COLO668 (cell line): ENCODE data around the gene SUSD2.
A peak's percentile ranks its signal among the peaks of the same experiment; 100 is the strongest.
"Not testable (repeated sequence)": the region's sequence is repeated elsewhere in the genome, so short reads cannot be mapped to it uniquely, and the experiment has no call there.

Experiments used
- DNase-seq: peaks from one replicate; lab custom pipeline; 2025; ENCODE audit not compliant: unreplicated experiment; lab: John Stamatoyannopoulos, UW

The SUSD2 gene

DNA sequence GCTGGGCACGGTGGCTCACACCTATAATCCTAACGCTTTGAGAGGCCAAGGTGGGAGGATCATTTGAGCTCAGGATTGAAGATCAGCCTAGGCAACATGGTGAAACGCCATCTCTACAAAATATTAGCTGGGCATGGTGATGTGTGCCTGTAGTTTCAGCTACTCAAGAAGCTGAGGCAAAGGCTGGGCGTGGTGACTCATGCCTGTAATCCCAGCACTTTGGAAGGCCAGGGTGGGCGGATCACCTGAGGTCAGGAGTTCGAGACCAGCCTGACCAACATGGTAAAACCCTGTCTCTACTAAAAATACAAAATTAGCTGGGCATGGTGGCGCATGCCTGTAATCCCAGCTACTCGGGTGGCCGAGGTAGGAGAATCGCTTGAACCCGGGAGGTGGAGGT lies 29.1 kb downstream of the SUSD2 start:
- not testable (repeated sequence) for DNase-seq

DNA sequence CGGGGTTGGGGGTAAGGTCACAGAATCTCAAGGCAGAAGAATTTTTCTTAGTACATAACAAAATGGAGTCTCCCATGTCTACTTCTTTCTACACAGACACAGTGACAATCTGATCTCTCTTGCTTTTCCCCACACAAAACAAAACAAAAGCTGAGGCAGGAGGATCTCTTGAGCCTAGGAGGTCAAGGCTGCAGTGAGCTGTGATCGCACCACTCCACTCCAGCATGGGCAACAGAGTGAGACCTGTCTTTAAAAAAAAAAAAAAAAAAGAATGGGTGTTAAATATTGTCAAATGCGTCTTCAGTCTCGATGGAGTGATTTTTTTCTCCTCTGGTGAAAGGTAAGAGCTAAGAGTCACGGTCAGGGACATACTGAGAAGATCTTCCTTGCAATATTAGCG lies 30.4 kb downstream of the SUSD2 start:
- DNase-seq, result not testable (repeated sequence)

DNA sequence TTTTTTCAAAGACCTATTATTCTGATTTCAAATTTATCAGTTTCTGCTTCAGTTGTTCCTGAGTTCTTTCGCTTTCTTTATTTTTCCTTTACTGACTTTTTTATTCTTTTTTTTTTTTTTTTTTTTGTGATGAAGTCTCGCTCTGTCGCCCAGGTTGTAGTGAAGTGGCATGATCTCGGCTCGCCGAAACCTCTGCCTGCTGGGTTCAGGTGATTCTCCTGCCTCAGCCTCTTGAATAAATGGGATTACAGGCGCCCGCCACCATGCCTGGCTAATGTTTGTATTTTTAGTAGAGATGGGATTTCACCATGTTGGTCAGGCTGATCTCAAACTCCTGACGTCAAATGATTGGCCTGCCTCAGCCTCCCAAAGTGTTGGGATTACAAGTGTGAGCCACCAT lies 31.8 kb downstream of the SUSD2 start:
- DNase-seq, result not testable (repeated sequence)

DNA sequence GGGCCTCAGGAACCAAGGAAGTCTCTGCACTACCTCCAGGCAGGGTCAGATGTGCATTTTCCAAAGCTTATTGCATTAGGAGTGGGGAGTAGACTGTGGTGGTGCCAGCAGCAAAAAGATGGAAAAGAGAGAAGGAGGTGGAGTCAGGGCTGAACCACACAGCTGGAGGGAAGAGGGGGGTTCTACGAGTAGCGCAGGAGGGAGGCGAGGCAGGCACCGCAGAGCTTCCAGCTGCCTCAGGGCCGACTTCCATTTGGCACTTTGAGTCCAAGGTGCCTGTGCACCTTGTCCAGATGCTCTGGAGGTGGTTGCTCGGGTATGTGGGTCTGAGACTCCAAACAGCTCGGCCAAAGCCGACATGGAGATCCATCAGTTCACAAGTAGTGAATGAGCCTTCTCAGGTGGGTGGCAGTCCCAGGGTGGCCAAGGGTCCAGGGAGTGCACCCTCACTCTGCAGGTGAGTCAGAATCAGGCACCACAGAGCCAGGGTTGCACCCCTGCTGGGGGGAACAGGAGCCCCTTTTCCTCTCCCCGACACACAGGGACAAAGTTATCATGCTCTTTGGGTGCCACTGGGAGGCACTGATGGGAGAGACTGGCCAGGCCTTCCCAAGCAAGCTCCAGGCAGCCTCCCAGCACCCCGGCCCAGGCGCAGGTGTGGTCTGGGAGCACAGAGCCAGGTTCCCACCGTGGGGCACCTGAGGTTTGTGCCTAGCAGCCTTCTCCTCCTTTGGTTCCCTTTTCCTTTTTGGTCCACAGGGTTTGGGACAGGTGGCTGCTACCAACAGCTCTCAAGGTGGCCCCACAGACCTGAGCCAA lies 33.4 kb downstream of the SUSD2 start:
- DNase-seq, result no peak

DNA sequence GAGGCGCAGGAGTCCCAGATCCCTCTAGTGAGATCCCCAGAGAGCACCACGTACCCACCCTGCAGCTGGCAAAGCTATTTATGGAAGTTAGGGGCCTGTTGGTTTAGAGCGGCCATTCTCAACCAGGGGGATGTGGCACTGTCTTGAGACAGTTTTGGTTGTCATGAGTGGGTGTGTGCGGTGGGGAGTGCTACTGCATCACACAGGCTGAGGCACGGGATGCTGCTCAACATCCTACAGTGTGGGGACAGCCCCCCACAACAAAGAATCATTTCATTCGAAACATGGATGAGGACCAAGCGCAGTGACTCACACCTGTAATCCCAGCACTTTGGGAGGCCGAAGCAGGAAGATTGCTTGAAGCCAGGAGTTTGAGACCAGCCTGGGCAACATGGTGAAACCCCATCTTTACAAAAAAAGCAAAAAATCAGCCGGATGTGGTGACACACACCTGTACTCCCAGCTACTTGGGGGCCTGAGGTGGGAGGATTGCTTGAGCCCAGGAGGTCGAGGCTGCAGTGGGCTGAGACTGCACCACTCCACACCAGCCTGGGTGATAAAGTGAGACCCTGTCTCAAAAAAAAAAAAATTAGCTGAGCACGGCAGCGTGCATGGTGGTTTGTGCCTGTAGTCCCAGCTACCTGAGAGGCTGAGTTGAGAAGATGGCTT lies 35.4 kb downstream of the SUSD2 start:
- DNase-seq, result no peak

DNA sequence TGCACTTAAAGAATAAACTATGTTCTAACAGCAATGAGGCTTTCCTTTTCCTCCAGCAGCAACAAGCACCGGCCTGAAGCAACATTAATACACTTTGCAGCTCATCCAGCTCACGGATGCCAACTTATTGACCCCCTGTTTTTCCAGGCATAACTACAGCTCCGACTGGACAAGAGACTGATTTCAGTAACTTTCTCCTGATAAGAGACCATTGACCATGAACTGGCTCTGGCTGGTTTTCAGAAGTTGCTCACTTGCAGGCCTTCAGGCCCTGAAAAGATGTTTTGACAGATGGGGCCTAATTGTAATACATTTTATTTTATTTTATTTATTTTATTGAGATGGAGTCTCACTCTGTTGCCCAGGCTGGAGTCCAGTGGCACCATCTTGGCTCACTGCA lies 36.1 kb downstream of the SUSD2 start:
- no peak for DNase-seq

DNA sequence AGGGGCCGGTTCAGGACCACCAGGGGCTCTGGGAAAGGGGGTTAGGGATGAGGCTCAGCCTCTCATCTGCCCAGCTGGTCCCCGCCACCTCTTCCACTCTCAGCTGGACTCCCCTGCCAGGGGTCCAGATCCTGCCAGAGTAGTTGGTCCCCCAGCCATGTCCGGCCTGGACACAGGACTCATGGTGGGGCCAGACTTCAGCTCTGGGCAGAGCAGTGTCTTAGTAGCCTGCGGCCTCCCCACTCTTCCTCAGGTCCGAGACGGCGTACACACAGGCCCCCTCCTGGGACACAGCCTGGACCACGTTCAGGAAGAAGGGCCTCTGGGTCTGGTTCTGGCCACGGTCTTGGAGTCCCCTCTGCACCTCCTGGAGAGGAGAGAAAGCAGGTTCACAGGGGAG lies 38.5 kb downstream of the SUSD2 start:
- DNase-seq, result no peak

DNA sequence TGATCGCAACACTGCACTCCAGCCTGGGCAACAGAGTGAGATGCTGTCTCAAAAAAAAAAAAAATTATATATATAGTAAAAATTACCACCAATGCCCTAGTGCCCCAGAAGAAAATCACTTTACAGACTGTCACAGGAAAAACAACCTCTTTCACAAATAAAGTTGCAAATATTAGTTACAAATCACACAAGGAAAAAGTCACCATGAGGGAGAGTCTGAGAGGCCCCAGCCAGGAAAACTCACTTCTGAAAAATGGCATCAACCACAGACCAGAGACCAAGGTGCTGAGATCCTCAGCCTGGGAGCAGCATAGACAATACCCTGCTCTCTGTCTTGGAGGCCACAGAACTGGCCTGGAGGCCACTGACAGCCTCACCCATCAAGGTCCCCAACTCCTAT lies 43.2 kb downstream of the SUSD2 start:
- no peak for DNase-seq

DNA sequence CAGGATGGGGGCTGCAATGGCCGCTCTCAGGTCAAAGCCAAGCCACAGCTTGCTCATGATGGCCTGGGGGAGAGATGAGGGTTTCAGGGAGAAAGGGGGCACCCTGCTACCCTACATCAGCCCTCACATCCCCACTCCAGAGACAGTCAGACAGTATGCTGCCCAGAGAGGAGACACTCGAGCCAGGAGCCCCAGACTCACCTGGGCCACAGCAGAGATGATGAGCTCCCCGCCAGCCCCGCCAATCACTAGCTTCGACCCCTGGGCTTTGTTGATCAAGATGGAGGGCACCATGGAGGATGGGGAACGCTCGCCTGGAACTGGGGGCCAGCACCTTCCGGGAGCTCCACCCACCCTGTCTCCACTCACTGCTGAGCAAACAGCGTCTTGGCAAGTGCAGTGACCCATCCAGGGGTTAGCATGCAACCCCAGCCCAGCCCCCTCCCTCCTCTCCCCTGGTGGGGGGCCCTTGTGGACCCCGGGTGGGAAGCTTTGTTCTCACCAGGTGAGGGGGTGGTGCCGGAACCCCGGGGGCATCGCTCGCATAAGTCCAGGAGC lies 43.8 kb downstream of the SUSD2 start:
- DNase-seq, result no peak

DNA sequence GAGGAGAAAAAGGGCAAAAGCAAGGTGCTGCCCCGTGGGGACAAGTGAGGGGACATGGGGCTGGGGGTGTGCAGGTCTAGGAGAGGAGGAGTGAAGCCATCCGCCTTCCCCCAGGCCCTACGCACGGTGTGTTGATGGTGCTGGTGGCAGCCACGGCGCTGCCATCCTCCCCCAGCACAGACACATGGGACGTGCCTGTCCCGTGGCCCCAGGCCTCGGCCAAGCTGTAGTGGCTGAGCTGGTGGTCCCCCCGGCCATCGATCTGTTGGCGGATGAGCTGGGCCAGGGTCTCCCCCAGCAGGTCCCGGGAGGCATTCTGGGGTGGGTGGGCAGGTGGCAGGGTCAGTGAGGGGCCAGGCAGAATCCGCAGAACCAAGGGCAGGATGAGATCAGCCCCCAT lies 44.7 kb downstream of the SUSD2 start:
- DNase-seq, result no peak

DNA sequence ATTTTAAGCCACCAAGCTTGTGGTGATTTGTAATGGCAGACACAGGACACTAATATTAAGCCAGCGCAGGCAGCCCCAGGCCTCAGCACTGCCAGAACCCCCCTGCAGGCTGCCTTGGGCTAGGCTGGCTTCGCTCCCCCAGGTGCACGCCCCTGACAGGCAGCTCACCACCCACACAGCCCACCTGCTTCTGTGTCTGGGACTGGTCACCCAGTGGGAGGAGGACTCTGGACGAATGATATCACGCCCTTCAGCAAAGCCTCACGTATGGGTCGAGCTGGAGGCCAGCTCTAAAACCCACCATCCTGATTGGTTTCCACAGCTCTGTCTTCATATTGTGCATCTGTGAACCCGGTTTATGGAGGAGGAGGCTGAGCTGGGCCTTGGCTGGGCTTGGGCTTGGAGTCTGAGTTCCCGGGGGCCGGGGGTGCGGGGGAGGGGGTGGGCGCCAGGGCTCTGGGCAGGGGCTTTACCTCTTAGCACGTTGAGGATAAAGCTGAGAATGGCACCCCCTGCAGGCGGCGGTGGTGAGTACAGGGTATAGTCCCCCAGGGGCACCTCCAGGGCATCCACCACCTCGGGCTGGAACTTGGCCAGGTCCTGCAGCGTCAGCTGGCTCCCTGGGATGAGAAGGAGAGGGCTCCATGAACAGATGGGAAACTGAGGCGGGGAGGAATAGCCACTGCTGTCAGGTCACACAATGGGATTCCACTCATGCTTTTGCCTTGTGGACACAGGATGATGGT lies 49.8 kb downstream of the SUSD2 start:
- DNase-seq, result peak; percentile 61

DNA sequence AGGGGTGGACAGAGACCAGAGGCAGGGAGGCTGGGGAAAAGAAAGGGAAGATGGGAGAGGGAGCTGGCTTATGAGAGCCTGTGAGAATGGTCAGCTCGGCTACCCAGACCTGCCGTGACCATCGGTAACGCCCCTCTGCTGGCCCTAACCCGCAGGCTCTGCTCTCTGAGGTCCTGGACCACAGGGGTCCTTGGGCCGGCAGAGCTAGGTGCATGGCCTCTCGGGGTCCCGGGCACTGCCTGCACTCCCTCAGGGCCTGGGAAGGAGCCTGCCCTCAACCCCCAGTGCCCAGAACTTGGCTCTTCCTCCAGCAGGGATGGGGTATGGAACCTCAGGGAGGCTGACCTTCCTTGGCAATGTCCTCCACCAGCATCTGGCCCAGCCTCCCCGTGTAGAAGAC lies 50.4 kb downstream of the SUSD2 start:
- no peak for DNase-seq

DNA sequence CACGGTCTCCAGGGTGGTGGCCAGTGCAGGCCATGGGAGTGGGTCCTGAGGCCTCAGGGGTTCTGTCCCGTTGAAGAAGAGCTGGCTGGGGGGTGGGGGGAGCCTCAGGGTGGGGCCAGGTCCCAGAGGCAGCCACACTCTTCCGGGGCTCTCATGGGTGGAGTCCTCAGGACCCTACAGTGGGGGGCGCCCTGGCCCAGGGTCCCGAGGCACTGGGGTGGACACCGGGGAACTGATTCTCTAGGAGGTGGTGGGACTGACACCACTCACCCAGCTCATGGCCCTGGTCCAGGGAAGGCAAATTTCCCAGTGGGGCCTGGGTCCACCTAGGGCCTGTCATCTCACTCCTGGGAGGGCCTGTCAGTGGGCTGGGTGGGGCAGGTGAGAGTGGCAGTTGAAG lies 50.8 kb downstream of the SUSD2 start:
- DNase-seq, result no peak

DNA sequence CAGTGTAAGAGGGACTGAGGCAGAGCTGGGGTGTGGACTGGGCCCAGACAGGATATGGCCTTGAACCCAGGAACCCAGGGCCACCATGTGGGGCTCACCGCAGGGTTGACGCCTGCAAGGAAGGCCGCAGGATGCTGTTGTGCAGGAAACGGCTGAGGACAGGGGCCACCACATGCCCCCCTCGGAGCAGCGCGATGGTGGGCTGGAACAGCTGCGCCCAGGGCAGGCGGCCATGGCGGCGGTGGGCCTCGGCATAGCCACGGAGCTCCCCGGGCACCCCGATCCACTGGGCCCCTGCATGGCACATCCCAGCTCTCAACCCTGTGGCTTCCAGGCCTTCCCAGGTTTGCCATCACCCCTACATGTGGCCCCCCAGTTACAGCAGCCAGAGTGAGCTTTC lies 51.4 kb downstream of the SUSD2 start:
- DNase-seq, result no peak

DNA sequence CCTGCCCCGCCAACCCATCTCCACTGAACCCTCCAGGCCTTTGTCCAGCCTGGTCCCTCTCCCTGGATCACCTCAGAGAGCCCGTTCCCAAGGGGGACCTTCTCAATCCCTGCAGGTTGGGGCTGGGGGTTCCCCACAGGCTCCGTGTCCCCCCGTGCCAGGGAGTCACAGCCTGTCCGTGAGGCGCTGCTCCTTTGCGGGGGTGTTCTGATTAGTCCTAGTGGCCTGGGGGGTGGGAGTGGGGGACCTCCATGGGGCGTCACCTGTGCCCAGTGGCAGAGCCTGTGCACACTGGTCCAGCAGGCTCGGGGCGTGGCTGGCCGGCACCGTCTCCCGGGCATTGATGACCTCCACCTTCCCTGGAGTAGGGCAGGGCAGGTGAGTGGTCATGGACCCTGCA lies 51.9 kb downstream of the SUSD2 start:
- no peak for DNase-seq

DNA sequence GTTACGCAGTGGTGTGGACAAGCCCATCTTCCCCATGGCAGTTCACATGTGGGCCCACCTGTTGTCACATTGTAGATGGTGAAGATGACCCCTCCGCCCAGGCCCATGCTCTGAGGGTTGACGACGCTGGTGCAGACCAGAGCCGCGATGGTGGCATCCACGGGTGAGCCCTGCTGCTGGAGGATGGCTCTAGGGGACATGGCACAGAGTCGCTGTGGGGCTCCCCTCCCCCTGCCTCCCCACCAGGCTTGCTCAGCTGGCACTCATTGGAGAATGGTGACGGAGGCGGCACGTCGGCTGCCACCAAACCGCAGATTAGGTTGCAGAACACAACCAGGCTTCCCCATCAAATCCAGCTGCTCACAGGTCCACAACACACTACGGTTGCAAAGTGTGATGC lies 52.5 kb downstream of the SUSD2 start:
- no peak for DNase-seq

DNA sequence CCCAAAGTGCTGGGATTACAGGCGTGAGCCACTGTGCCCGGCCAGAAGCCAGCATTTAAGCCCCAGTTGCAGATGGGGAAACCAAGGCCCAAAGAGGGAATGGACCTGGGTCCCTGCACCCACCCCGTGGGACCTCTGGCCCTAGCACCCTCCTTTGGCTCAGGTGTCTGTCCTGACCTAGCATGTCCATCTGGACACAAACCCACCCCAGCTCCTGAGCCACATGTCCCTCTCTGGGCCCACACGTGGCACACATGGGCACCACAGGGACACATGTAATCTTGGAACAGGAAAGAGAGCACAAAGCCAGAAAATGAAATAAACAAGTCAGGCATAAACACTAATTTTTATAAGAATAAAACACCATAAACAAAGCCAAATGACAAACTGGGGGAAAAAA lies 54.0 kb downstream of the SUSD2 start:
- DNase-seq, result no peak

DNA sequence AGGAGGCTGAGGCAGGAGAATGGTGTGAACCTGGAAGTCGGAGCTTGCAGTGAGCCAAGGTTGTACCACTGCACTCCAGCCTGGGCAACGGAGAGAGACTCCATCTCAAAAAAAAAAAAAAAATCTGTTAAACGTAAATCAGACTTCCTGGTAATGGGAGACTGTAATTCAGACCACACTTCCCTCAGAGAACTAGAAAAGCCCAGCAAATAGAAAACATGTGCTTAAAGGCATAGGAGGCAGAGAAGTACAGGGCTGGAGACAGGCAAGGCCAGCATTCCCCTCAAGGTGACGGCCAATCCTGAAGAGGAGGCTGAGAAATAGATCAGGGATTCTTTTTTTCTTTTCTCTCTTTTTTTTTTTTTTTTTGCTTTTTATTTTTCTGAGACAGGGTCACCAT lies 55.4 kb downstream of the SUSD2 start:
- DNase-seq, result no peak

DNA sequence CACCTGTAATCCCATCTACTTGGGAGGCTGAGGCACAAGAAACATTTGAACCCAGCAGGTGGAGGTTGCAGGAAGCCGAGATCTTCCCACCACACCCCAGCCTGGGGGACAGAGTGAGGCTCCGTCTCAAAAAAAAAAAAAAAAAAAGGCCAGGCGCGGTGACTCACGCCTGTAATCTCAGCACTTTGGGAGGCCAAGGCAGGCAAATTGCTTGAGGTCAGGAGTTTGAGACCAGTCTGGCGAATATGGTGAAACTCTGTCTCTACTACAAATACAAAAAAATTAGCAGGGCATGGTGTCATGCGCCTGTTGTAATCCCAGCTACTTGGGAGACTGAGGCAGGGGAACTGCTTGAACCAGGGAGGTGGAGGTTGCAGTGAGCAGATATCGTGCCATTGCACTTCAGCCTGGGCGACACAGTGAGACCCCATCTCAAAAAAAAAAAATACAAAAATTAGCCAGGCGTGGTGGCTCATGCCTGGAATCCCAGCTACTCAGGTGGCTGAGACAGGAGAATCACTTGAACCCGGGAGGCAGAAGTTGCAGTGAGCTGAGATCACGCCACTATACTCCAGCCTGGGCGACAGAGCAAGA lies 56.9 kb downstream of the SUSD2 start:
- DNase-seq, result not testable (repeated sequence)
